OCI-M2 (cell line): ENCODE results near the gene ARHGEF39.
"Not testable (repeated sequence)": the region's sequence is repeated elsewhere in the genome, so short reads cannot be mapped to it uniquely, and the experiment has no call there.

ENCODE experiments used
- DNase-seq: peaks from one replicate; lab custom pipeline; 2025; ENCODE audit not compliant: unreplicated experiment; lab: John Stamatoyannopoulos, UW

The ARHGEF39 gene

DNA sequence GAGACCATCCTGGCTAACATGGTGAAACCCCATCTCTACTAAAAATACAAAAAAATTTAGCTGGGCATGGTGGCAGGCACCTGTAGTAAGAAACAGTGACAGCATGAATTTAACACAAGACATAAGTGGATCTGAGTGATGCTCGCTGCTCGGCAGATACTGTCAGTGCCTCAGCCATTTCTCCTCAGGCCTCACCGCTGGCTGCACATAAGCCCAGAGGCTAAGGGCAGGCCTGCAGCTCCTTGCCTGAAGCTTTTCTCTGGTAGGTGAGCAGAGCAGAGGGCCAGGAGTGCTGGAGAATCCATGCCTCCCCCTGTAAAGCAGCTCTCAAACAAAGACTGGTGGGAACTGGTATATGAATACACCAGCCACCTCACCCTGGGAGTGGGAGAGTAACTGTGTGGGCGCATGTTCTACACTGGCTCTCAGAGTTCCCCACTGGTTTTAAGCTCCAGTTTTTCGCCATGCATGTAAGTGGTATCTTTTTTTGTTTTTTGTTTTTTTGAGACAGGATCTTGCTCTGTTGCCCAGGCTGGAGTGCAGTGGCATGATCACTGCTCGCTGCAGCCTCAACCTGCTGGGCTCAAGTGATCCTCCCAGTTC, 36.5 kb downstream of the ARHGEF39 start:
- DNase-seq, result no peak

DNA sequence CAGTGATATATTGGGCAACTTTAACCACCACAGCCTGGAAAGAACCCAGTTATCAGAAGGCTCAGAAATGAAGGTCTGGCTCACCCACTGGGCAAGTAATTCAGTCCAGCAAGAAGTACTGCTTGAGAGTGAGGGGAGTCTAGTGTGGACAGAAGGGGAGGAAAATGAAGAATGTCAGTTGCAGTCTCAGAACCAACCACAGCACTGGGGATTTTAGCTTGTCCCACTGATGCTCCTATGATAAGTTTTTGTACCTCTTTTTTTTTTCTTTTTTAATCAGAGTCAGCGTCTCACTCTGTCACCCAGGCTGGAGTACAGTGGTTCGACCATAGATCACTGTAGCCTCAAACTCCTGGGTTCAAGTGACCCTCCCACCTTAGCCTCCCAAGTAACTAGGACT, 37.4 kb downstream of the ARHGEF39 start:
- DNase-seq, result no peak

DNA sequence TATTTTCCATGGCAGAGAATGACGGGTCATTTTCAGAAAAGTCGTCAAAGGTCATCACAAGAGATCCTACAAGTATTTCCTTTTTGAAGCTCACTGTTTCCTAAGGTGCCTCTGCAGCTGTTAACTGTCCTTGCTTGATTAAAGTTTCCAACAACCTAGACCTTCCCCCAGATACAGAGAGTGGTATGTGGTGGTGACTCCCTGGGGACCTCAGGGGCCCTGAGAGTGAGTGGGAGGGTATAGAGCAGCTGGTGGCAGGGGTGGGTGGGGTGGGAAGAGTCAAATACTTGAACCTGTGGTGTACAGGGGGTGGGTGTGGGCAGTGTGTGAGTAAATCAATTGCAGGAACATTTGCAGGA, 45.2 kb downstream of the ARHGEF39 start:
- DNase-seq, result no peak

DNA sequence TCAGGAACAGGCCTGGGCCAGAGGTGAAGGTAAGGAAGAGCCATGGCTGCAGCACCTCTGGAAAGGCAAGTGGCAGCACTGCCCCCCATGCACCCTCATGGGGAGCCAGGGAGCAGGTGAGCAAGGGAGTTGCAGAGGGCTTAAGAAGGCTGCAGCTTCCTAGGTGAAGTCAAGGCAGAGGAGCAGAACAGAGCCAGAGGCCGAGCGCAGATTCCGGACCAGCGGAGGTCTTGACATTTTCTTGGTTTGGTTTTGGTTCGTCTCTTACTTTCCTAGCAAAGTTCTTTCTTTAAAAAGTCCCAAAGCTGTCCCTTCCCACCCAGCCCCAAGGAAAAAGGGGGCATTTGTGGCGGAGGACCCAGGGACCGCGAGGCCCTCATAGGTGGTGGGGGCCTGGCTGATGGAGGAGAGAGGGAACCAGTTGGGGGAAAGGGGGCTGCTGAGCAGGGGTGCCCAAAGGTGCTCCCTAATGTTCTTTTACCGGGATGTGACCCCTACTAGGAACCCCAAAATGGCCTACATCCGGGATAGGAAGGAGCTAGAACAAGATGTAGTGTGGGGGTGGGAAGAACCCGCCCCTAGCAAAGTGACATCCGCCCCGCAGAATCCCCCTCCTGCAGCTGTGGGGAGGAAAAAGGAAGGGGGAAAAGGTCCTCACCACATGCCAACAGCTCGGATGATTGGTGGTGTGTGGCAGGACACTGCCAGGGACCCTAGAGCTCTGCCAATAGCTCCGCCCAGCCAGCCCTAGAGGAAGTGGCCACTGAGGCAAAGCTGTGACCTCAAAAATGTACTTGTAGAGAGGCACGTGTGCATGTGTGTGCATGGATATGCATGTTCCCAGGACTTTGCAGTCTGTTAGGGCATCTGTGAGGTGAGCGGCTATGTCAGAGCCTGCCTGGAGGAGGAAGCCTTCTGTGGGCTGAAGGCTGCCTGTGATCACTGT, 45.9 kb downstream of the ARHGEF39 start:
- DNase-seq, result no peak

- DNase-seq, result no peak
Observed at GRCh38 chr9:35618325-35618727, 46.7 kb downstream of the ARHGEF39 start, which contains the start of gene CD72. Gene CD72 (minus strand): TSS chr9:35618413. CDS start chr9:35618303, 110 bp downstream.

DNA sequence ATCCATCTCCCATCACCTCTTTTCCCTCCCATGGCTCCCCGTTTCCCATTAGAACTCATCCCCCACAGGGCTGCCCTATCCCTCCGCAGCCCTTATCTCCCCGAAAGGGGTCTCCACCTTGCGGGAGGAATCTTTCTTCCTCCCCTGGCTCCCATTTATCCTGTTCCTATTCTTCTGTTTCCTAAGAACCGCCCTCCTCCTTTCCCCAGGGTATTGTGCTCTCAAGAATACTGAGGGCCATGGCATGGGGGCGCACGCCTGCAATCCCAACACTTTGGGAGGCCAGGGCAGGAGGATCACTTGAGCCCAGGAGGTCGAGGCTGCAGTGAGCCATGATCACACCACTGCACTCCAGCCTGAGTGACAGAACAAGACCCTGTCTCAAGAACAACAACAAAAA, 47.4 kb downstream of the ARHGEF39 start:
- no peak for DNase-seq

- no peak for DNase-seq
Observed at GRCh38 chr9:35616681-35617459, 48.1 kb downstream of the ARHGEF39 start.

DNA sequence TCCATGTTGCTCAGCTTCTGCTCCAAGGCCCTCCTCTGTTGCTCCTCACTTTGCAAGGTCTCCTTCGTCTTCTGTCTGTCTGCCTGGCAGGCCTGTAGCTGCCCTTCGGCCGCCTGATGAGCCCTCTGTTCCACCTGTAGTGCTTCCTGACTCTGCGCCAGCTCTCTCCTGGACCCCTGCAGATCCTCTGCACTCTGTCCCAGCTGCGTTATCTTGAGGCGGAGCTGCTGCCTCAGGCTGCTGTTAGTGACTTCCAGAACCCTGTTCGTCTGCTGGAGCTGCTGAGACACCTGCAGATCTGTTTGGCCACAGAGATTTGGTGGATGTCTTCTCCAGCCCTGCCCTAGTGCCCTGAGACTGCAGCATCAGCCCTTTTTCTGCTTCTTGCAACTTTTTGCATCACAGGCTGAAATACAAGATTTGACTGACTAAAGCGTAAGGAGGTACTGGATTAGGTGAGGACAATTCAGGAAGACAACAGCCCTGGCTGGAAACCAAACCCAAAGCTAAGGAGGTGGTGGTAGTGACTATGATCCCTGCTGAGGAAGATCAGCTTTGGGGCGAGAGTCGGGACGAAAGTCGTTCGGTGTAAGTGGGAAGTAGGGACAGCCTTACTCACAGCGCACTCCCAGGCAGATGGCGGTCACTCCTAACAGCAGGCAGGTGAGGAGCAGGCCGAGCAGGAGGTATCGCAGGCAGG, 48.9 kb downstream of the ARHGEF39 start:
- DNase-seq, result no peak

GRCh38 chr9:35612843-35613242, 52.2 kb downstream of the ARHGEF39 start:
- no peak for DNase-seq

- DNase-seq, result not testable (repeated sequence)
Observed at GRCh38 chr9:35612066-35612465, 52.9 kb downstream of the ARHGEF39 start.

DNA sequence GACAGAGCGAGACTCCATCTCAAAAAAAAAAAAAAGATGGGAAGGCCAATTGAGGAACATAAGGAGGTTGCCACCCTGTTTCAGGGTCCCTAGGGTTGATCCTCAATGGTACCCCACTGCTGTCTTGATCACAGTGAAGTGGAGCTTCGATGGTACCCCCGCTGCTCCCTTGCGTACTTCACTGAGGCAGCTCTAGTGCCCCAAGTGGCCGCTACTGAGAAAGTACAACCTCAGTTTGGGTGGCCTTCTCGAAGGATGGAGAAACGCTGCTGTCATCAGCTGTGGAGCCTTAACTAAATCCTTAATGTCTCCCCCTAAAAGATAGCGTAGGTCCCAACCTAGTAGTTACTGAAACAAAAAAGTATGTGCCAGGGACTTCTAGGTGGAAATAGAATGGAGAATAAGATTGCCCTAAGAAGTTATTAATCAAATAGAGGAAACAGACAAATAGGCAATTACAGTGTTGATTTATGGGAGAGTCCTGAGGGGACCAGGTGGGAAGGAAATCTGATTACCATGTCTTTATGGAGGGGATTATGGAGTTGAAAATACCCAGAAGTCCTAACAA, 53.7 kb downstream of the ARHGEF39 start:
- no peak for DNase-seq

GRCh38 chr9:35609820-35610163, 55.2 kb downstream of the ARHGEF39 start:
- DNase-seq, result no peak
